T-cell (primary cell): Measurements from ENCODE around the gene AEN. TPM values are rescaled to one million over a fixed set of nuclear protein-coding genes. Genes with fewer than 3 reads are reported as not detected.

ENCODE experiments used
- ATAC-seq, 4 experiments: fragments of 200-7000 bp in 3 of 4; fragments of 150-1000 bp in 1 of 4; cut with Tn5 transposase; replicated peaks in 1 of 4; 1 replicate in 3 of 4; 2 replicates in 1 of 4; pipeline ENCODE4 v1.10.0; 2021; ENCODE audit warnings: moderate library complexity in 3 of 4, mild to moderate bottlenecking in 2 of 4, moderate number of reproducible peaks in 1 of 4
- CTCF ChIA-PET, 2 donors: fragments of 300-600 bp; sonication (Branson Sonifier 250); formaldehyde crosslinking; loops; one replicate each; lab custom pipeline; 2022; ENCODE audit warnings: antibody characterized with exemption in 2 of 2; lab: Charles Lee
- POLR2A ChIA-PET, 2 donors: fragments of 300-600 bp; sonication (Branson Sonifier 250); formaldehyde crosslinking; loops; one replicate each; lab custom pipeline; 2022; ENCODE audit warnings: antibody characterized with exemption in 2 of 2; lab: Charles Lee
- DNase-seq, 35 experiments: peaks; one replicate each; pipeline versions ENCODE4 v3.0.0 to v3.0.0-alpha.2; 2013 to 2023
- H3K27ac ChIP-seq: one replicate; pipeline ENCODE4 v1.5.1; 2013; ENCODE audit warnings: low read length
- H3K27me3 ChIP-seq, 2 experiments: replicated peaks in 1 of 2; 1 replicate in 1 of 2; 2 replicates in 1 of 2; pipeline versions ENCODE4 v1.6.1 to v1.7.0; 2013; ENCODE audit warnings: low read length in 1 of 2, mixed read lengths in 1 of 2; ENCODE audit not compliant: control insufficient read depth in 2 of 2, insufficient read depth in 2 of 2; ENCODE audit errors: extremely low read depth in 1 of 2
- H3K36me3 ChIP-seq, 2 donors: 1 replicate in 1 of 2; 2 replicates in 1 of 2; pipeline versions ENCODE4 v1.6.1 to v1.7.0; 2013; ENCODE audit warnings: low read length in 1 of 2; ENCODE audit not compliant: control insufficient read depth in 2 of 2, insufficient read depth in 1 of 2; ENCODE audit errors: extremely low read depth in 1 of 2
- H3K4me1 ChIP-seq, 2 experiments: 1 replicate in 1 of 2; 2 replicates in 1 of 2; pipeline versions ENCODE4 v1.6.1 to v1.7.0; 2013; ENCODE audit warnings: low read length in 2 of 2, mixed read lengths in 1 of 2; ENCODE audit not compliant: insufficient read depth in 2 of 2, control insufficient read depth in 1 of 2; ENCODE audit errors: extremely low read depth in 1 of 2
- H3K4me3 ChIP-seq, 2 donors: 1 replicate in 1 of 2; 2 replicates in 1 of 2; pipeline versions ENCODE4 v1.5.1 to v1.7.0; 2013; ENCODE audit warnings: mild to moderate bottlenecking in 2 of 2, low read length in 1 of 2, moderate library complexity in 1 of 2; ENCODE audit not compliant: control insufficient read depth in 1 of 2; ENCODE audit errors: extremely low read depth in 1 of 2
- H3K9me3 ChIP-seq: 2 replicates; pipeline ENCODE4 v1.7.0; 2013
- H3K27ac Mint-ChIP-seq, 2 donors: one replicate each; pipeline ENCODE4 v1.8.0; 2020 to 2021; ENCODE audit warnings: mild to moderate bottlenecking in 2 of 2, mixed read lengths in 2 of 2
- H3K27me3 Mint-ChIP-seq, 2 donors: one replicate each; pipeline ENCODE4 v1.8.0; 2021 to 2022; ENCODE audit warnings: mixed read lengths in 2 of 2
- H3K36me3 Mint-ChIP-seq: one replicate; pipeline ENCODE4 v1.8.0; 2021; ENCODE audit warnings: mixed read lengths
- H3K4me1 Mint-ChIP-seq, 3 donors: one replicate each; pipeline ENCODE4 v1.8.0; 2020 to 2022; ENCODE audit warnings: mixed read lengths in 3 of 3, mild to moderate bottlenecking in 1 of 3
- H3K4me3 Mint-ChIP-seq, 3 donors: one replicate each; pipeline ENCODE4 v1.8.0; 2020 to 2022; ENCODE audit warnings: mild to moderate bottlenecking in 3 of 3, mixed read lengths in 3 of 3, moderate library complexity in 3 of 3
- H3K9me3 Mint-ChIP-seq, 3 donors: one replicate each; pipeline ENCODE4 v1.8.0; 2020 to 2022; ENCODE audit warnings: mixed read lengths in 3 of 3
- WGBS: methylation state at CpG from one replicate; pipeline ENCODE4 v1.1.5; 2013; ENCODE audit warnings: missing lambda C conversion rate; ENCODE audit not compliant: insufficient coverage; 5-methylcytosine and 5-hydroxymethylcytosine counted together
- total RNA-seq, 35 experiments: library from RNA in 6 of 35; stranded (reverse) in 6 of 35; fragments of 120-200 nt in 1 of 35; gene quantifications; one replicate each; pipeline versions ENCODE4 v1.2.1 to v1.2.4 and lab custom pipeline; 2013 to 2026

The AEN gene, protein sequence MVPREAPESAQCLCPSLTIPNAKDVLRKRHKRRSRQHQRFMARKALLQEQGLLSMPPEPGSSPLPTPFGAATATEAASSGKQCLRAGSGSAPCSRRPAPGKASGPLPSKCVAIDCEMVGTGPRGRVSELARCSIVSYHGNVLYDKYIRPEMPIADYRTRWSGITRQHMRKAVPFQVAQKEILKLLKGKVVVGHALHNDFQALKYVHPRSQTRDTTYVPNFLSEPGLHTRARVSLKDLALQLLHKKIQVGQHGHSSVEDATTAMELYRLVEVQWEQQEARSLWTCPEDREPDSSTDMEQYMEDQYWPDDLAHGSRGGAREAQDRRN
- total RNA-seq (10 to 100 TPM; 31.1 to 69.2 (median 51.5) TPM), total RNA-seq (lab: John Stamatoyannopoulos, UW) (48.2 to 342 (median 95.0) reads per million in 29 experiments)
- total RNA-seq (2013) = 37.8 TPM

DNA sequence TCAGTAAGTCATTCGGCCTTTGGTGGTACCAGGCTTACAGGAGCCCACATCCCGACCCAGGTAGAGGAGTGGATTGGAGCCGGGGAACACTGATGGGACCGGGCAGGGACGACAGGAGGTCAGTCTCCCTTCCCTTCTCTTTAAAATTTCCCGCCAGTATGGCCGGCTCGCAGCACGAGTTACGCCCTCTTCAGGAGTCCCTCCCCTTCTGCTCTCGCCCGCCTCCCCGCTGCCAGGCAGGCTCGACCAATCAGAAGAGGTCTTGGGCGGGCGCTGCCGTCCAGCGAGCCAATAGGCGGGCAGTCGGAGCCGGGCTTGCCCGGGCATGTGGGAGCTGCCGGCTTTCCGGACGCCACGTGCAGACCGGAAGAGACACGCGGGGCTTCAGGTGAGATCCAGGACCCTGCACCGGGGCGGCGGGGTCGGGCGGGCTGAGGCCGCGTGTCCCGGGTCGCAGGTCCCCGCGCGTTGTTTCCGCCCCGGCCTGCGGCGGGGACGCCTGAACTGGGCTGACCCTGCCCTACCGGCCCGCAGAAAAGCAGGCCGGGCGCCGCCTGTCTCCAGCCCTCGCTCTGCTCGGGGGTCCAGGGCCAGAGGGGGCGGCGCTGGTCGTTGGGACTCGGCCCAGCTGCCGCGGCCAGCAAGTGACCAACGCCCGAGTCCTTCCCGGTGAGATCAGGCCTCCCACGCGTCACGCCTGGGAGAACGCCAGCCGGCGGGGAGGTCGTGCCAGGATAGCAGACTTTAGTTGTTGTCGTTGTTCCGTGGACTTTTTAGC lies at the start of gene AEN:
TSS of gene AEN (plus strand) at position 346 of the 778 bp plus-strand sequence. CDS start 4,870 bp downstream, outside the sequence.
- peak; percentile 86 to 94 (median 91) for ATAC-seq
- peaks cover 28 to 54% of the 10 kb centered on the region in 2 experiments for H3K4me1 ChIP-seq
- H3K4me3 Mint-ChIP-seq = peak within 1 kb of the TSS; percentile 86 to 92 (median 89)
- H3K27ac Mint-ChIP-seq = peak within 1 kb of the TSS; percentile 91 to 96
- peak within 1 kb of the TSS; percentile 91 for H3K27ac ChIP-seq
- DNase-seq = peak; percentile 86 to 97 (median 92)
- peaks cover 0 to 11% of the 10 kb centered on the region in 2 donors for H3K36me3 ChIP-seq
- no peaks in the 10 kb centered on the region for H3K9me3 ChIP-seq
- H3K9me3 Mint-ChIP-seq = no peaks in the 10 kb centered on the region
- WGBS = under 1% methylated on average over 66 of the region's 71 CpGs
- H3K27me3 Mint-ChIP-seq = peaks cover 3 to 5% of the 10 kb centered on the region in 2 donors
- peak within 1 kb of the TSS; percentile 70 to 76 for H3K4me3 ChIP-seq
- ChIA-PET POLR2A (no interaction called here), CTCF (interaction anchor here (0.6 to 1.8 kb wide), 4 partner anchors 14 to 392 kb away, joined by 3 to 12 read pairs (median 6); no protein-coding TSS in a partner anchor)
- peaks cover 3% of the 10 kb centered on the region for H3K36me3 Mint-ChIP-seq
- peaks cover 47 to 49% (median 48%) of the 10 kb centered on the region in 3 donors for H3K4me1 Mint-ChIP-seq
- H3K27me3 ChIP-seq = peaks cover 0 to 4% of the 10 kb centered on the region in 2 experiments

GRCh38 chr15:88571852-88572259 lies 49.3 kb upstream of the AEN start:
- H3K4me3 Mint-ChIP-seq = no peak overlapping the region
- CTCF ChIA-PET = no interaction called here
- Histone ChIP-seq H3K9me3 (no peaks in the 10 kb centered on the region), H3K4me1 (no peaks in the 10 kb centered on the region), H3K4me3 (no peak overlapping the region), H3K27me3 (peaks cover 0 to 14% of the 10 kb centered on the region in 2 experiments), H3K27ac (no peak overlapping the region), H3K36me3 (no peaks in the 10 kb centered on the region)
- peaks cover 5 to 13% of the 10 kb centered on the region in 2 donors for H3K27me3 Mint-ChIP-seq
- no peaks in the 10 kb centered on the region for H3K36me3 Mint-ChIP-seq
- no CpG with 5 or more reads among the region's 5 CpGs for WGBS
- DNase-seq (no peak), ATAC-seq (no peak)
- POLR2A ChIA-PET = no interaction called here
- no peak overlapping the region for H3K27ac Mint-ChIP-seq
- H3K9me3 Mint-ChIP-seq = no peaks in the 10 kb centered on the region
- H3K4me1 Mint-ChIP-seq = no peaks in the 10 kb centered on the region

- H3K9me3 ChIP-seq = no peaks in the 10 kb centered on the region
- H3K4me1 Mint-ChIP-seq = no peaks in the 10 kb centered on the region
- H3K36me3 ChIP-seq = no peaks in the 10 kb centered on the region
- no peak for DNase-seq
- ChIA-PET POLR2A (no interaction called here), CTCF (no interaction called here)
- no peak for ATAC-seq
- no peak overlapping the region for H3K4me3 ChIP-seq
- no peaks in the 10 kb centered on the region for H3K4me1 ChIP-seq
- no peak overlapping the region for H3K4me3 Mint-ChIP-seq
- no peaks in the 10 kb centered on the region for H3K9me3 Mint-ChIP-seq
- H3K27ac Mint-ChIP-seq = no peak overlapping the region
- WGBS = 50% methylated on average over 1 of the region's 1 CpG
- H3K27me3 Mint-ChIP-seq = peaks cover 5 to 10% of the 10 kb centered on the region in 2 donors
- no peak overlapping the region for H3K27ac ChIP-seq
- H3K36me3 Mint-ChIP-seq = no peaks in the 10 kb centered on the region
- peaks cover 0 to 8% of the 10 kb centered on the region in 2 experiments for H3K27me3 ChIP-seq
These were observed 47.1 kb upstream of the AEN start for GRCh38 chr15:88574077-88574476.

GRCh38 chr15:88574655-88575054 lies 46.5 kb upstream of the AEN start:
- ATAC-seq = no peak
- DNase-seq = no peak
- Mint-ChIP-seq H3K27me3 (peaks cover 5 to 13% of the 10 kb centered on the region in 2 donors), H3K36me3 (peaks cover 3% of the 10 kb centered on the region), H3K4me3 (no peak overlapping the region), H3K9me3 (no peaks in the 10 kb centered on the region), H3K27ac (no peak overlapping the region), H3K4me1 (no peaks in the 10 kb centered on the region)
- no peaks in the 10 kb centered on the region for H3K9me3 ChIP-seq
- H3K36me3 ChIP-seq = no peaks in the 10 kb centered on the region
- H3K27me3 ChIP-seq = peaks cover 0 to 9% of the 10 kb centered on the region in 2 experiments
- 61% methylated on average over 6 of the region's 7 CpGs for WGBS
- CTCF ChIA-PET = no interaction called here
- no peak overlapping the region for H3K4me3 ChIP-seq
- no peaks in the 10 kb centered on the region for H3K4me1 ChIP-seq
- POLR2A ChIA-PET = no interaction called here
- H3K27ac ChIP-seq = no peak overlapping the region

DNA sequence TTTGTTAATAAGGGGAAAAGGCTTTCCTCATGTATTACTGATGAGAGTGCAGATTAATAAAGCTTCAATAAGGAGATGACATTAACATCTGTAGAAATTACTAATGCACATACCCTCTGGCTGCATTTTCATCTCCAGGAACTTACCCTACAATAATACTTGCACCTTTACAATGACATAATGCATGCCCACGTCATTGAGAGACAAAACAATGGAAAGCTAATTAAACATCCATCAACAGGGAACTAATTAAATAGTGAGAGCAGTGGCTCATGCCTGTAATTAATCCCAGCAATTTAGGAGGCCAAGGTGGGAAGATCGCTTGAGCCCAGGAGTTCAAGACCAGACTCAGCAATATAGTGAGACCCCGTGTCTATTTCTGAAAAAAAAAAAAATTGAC lies 41.8 kb upstream of the AEN start:
- WGBS = no CpG with 5 or more reads among the region's 3 CpGs
- peaks cover 0 to 7% of the 10 kb centered on the region in 2 experiments for H3K27me3 ChIP-seq
- ATAC-seq (no peak), DNase-seq (no peak)
- Mint-ChIP-seq H3K4me3 (no peak overlapping the region), H3K36me3 (peaks cover 7% of the 10 kb centered on the region), H3K9me3 (no peaks in the 10 kb centered on the region), H3K4me1 (no peaks in the 10 kb centered on the region), H3K27ac (no peak overlapping the region), H3K27me3 (peaks cover 5 to 16% of the 10 kb centered on the region in 2 donors)
- H3K27ac ChIP-seq = no peak overlapping the region
- H3K36me3 ChIP-seq = no peaks in the 10 kb centered on the region
- ChIA-PET POLR2A (interaction anchor here in 1 of 2 donors (0.7 kb wide), 1 partner anchor 11 kb away, joined by 4 read pairs; no protein-coding TSS in a partner anchor), CTCF (no interaction called here)
- no peaks in the 10 kb centered on the region for H3K4me1 ChIP-seq
- H3K9me3 ChIP-seq = no peaks in the 10 kb centered on the region
- H3K4me3 ChIP-seq = no peak overlapping the region

DNA sequence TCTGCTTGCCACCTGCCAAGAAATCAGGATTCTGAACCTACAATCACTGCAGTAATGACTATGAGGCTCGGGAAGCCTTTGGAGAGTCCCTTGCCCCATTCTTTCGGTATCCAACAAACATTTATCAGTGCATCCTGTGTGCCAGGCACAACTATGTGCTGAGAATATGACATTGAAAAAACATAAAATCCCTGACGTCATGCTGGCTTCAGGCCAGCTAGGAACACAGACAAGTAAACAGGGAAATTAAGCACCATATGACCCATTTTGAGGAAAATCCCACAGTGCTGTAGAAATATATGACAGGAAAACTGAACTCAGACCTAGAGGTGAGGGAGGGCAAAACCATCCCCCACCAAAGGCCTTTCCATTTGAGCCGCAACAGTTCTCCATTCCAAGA lies 40.6 kb upstream of the AEN start:
- POLR2A ChIA-PET = no interaction called here
- no peak overlapping the region for H3K27ac ChIP-seq
- H3K4me1 ChIP-seq = no peaks in the 10 kb centered on the region
- peaks cover 0 to 5% of the 10 kb centered on the region in 2 experiments for H3K27me3 ChIP-seq
- Mint-ChIP-seq H3K27ac (no peak overlapping the region), H3K9me3 (no peaks in the 10 kb centered on the region), H3K36me3 (peaks cover 7% of the 10 kb centered on the region), H3K4me3 (no peak overlapping the region), H3K4me1 (no peaks in the 10 kb centered on the region), H3K27me3 (peaks cover 2 to 9% of the 10 kb centered on the region in 2 donors)
- CTCF ChIA-PET = no interaction called here
- no peak overlapping the region for H3K4me3 ChIP-seq
- ATAC-seq = no peak
- no peaks in the 10 kb centered on the region for H3K9me3 ChIP-seq
- 87% methylated on average over 3 of the region's 4 CpGs for WGBS
- no peak for DNase-seq
- H3K36me3 ChIP-seq = no peaks in the 10 kb centered on the region
